K562 (cell line): ENCODE data around the gene EHBP1.

Experiments
- CTBP1 ChIP-seq: fragments of 450-650 bp; IDR thresholded peaks from 2 replicates; pipeline ENCODE4 v1.6.1; 2016; ENCODE audit warnings: borderline replicate concordance
- ELF4 ChIP-seq: fragments of 450-650 bp; formaldehyde crosslinking; IDR thresholded peaks from 2 replicates; pipeline ENCODE4 v1.4.0; 2022; ENCODE audit warnings: missing genetic modification characterization
- FOS ChIP-seq: IDR thresholded peaks from 3 replicates; pipeline ENCODE4 v1.6.1; 2011; ENCODE audit not compliant: insufficient read length; ENCODE audit errors: extremely low read depth
- HNRNPK ChIP-seq: fragments of 200-400 bp; formaldehyde crosslinking; IDR thresholded peaks from one replicate; pipeline ENCODE4 v1.6.1; 2018; ENCODE audit warnings: mild to moderate bottlenecking, low read depth, low read length; ENCODE audit not compliant: poor library complexity, severe bottlenecking
- KDM4B ChIP-seq, 2 experiments: fragments of 450-650 bp in 1 of 2; sonication (generic) in 1 of 2; IDR thresholded peaks; 2 replicates each; pipeline ENCODE4 v1.6.1; 2016 to 2017; ENCODE audit warnings: borderline replicate concordance in 2 of 2, antibody characterized with exemption in 1 of 2, low read depth in 1 of 2, mild to moderate bottlenecking in 1 of 2
- MYC ChIP-seq, 2 experiments: fragments of 250-450 bp in 1 of 2; sonication (Bioruptor Pico) in 1 of 2; IDR thresholded peaks; 2 replicates each; pipeline versions ENCODE4 v1.5.1 to v1.6.1; 2012 to 2021; ENCODE audit warnings: low read depth in 2 of 2, borderline replicate concordance in 1 of 2, improper control_type of control experiment in 1 of 2, low read length in 1 of 2, mild to moderate bottlenecking in 1 of 2, moderate library complexity in 1 of 2
- TAF1 ChIP-seq: IDR thresholded peaks from 2 replicates; pipeline ENCODE4 v1.6.1; 2011; ENCODE audit warnings: mild to moderate bottlenecking, low read length, moderate library complexity; ENCODE audit not compliant: insufficient read depth, control insufficient read depth, severe bottlenecking; ENCODE audit errors: extremely low read depth
- ZC3H8 ChIP-seq: fragments of 450-650 bp; IDR thresholded peaks from 2 replicates; pipeline ENCODE4 v1.6.1; 2017
- ZNF143 ChIP-seq: sonication (generic); formaldehyde crosslinking; IDR thresholded peaks from 2 replicates; pipeline ENCODE4 v1.9.0; 2022; ENCODE audit warnings: mild to moderate bottlenecking, missing genetic modification reagents
- TF ChIP-seq, protein P1 (sequence below), 3 experiments: IDR thresholded peaks in 2 of 3; conservative IDR thresholded peaks in 1 of 3; 2 replicates each; pipeline ENCODE4 v1.5.1; 2011 to 2012; ENCODE audit warnings: low read length in 3 of 3, mild to moderate bottlenecking in 3 of 3, control low read depth in 2 of 3, improper control_type of control experiment in 1 of 3, inconsistent platforms in 1 of 3, low read depth in 1 of 3, mixed read lengths in 1 of 3, moderate library complexity in 1 of 3; ENCODE audit not compliant: insufficient read depth in 2 of 3

DNA sequence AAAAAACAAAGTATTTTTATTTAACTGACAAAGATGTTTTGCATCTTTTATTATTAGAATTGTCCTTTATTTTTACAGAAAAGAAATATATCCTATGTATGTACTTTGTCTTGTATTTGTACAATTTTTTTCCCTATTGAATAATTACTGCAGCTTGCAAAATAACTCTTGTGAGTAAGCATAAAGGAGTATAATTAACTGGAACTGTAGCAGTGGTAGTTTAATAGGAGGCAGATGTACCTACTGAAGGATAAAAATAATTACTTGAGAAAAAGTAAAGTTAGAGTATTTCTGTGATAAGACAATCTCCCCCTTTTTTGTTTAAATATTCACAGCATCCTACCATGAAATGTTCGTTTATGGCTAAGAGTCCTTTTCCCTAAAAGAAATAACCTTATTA, 34.7 kb downstream of the EHBP1 start:
- no peak for TF ChIP-seq ELF4 (CRISPR knock-in tag)
- TF ChIP-seq CTBP1 = no peak
- TF ChIP-seq ZC3H8 = no peak
- no peak for TF ChIP-seq MYC (IDR thresholded peaks at IDR 0.05; ENCODE audit: low read depth, low read length)
- TF ChIP-seq MYC (CRISPR knock-in tag; IDR thresholded peaks at IDR 0.05; ENCODE audit: borderline replicate concordance, low read depth) = no peak
- no peak for TF ChIP-seq FOS
- TF ChIP-seq TAF1 = no peak
- no peak for TF ChIP-seq ZNF143 (CRISPR knock-in tag)
- TF ChIP-seq, protein P1, sequence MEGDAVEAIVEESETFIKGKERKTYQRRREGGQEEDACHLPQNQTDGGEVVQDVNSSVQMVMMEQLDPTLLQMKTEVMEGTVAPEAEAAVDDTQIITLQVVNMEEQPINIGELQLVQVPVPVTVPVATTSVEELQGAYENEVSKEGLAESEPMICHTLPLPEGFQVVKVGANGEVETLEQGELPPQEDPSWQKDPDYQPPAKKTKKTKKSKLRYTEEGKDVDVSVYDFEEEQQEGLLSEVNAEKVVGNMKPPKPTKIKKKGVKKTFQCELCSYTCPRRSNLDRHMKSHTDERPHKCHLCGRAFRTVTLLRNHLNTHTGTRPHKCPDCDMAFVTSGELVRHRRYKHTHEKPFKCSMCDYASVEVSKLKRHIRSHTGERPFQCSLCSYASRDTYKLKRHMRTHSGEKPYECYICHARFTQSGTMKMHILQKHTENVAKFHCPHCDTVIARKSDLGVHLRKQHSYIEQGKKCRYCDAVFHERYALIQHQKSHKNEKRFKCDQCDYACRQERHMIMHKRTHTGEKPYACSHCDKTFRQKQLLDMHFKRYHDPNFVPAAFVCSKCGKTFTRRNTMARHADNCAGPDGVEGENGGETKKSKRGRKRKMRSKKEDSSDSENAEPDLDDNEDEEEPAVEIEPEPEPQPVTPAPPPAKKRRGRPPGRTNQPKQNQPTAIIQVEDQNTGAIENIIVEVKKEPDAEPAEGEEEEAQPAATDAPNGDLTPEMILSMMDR (IDR thresholded peaks at IDR 0.05 in 2 of 3, conservative IDR thresholded peaks at IDR 0.05 in 1 of 3; ENCODE audit: insufficient read depth in 2 of 3, low read depth in 1 of 3, low read length in 3 of 3) = no peak
- TF ChIP-seq HNRNPK = no peak
- no peak for TF ChIP-seq KDM4B (IDR thresholded peaks at IDR 0.05; ENCODE audit: borderline replicate concordance in 2 of 2, low read depth in 1 of 2)
